Measurements from ENCODE around the gene PLXNA2.

Gene PLXNA2

DNA sequence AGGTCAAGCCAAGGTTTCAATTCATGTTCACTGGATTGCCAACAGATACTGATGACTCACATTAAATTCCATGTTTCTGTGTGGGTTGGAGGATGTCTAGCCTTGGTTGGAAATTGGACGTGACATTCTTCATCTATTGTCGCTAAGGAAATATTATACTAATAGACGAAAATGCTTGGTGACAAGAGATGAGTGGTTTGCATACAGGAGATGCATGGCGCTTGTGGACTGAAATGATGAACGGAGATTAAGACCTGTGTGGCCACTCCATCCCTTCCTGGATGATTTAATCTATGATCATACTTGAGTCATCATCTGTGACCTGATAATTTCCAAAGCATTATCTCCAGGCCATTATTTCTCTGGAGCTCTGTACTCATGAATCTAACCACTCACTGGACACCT is 236.2 kb downstream of the PLXNA2 start:
- H3K27me3 ChIP-seq (ENCODE audit: low read depth, low read length), result no peaks in the 10 kb centered on the region
- no peaks in the 10 kb centered on the region for H4K20me1 ChIP-seq (ENCODE audit: insufficient read depth, low read length)
- no peaks in the 10 kb centered on the region for H3K4me1 ChIP-seq (ENCODE audit: low read length)
- no peaks in the 10 kb centered on the region for H3K79me2 ChIP-seq (ENCODE audit: low read length)
- no peak overlapping the region for H2AFZ ChIP-seq (ENCODE audit: low read depth, low read length)
- TF ChIP-seq, protein P1, sequence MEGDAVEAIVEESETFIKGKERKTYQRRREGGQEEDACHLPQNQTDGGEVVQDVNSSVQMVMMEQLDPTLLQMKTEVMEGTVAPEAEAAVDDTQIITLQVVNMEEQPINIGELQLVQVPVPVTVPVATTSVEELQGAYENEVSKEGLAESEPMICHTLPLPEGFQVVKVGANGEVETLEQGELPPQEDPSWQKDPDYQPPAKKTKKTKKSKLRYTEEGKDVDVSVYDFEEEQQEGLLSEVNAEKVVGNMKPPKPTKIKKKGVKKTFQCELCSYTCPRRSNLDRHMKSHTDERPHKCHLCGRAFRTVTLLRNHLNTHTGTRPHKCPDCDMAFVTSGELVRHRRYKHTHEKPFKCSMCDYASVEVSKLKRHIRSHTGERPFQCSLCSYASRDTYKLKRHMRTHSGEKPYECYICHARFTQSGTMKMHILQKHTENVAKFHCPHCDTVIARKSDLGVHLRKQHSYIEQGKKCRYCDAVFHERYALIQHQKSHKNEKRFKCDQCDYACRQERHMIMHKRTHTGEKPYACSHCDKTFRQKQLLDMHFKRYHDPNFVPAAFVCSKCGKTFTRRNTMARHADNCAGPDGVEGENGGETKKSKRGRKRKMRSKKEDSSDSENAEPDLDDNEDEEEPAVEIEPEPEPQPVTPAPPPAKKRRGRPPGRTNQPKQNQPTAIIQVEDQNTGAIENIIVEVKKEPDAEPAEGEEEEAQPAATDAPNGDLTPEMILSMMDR (IDR thresholded peaks at IDR 0.05; ENCODE audit: low read depth, low read length), result no peak
- TF ChIP-seq EZH2phosphoT487 (IDR thresholded peaks at IDR 0.05; ENCODE audit: low read depth), result no peak
- no peak overlapping the region for H3K27ac ChIP-seq (ENCODE audit: low read length)
- no peaks in the 10 kb centered on the region for H3K9me3 ChIP-seq (ENCODE audit: insufficient read depth, low read length)
- H3K36me3 ChIP-seq (replicated peaks; ENCODE audit: low read depth, low read length), result no peaks in the 10 kb centered on the region
- no peak overlapping the region for H3K4me3 ChIP-seq (ENCODE audit: low read length)
- H3K4me2 ChIP-seq (ENCODE audit: low read length), result no peak overlapping the region
- no peak overlapping the region for H3K9ac ChIP-seq (ENCODE audit: low read length)

DNA sequence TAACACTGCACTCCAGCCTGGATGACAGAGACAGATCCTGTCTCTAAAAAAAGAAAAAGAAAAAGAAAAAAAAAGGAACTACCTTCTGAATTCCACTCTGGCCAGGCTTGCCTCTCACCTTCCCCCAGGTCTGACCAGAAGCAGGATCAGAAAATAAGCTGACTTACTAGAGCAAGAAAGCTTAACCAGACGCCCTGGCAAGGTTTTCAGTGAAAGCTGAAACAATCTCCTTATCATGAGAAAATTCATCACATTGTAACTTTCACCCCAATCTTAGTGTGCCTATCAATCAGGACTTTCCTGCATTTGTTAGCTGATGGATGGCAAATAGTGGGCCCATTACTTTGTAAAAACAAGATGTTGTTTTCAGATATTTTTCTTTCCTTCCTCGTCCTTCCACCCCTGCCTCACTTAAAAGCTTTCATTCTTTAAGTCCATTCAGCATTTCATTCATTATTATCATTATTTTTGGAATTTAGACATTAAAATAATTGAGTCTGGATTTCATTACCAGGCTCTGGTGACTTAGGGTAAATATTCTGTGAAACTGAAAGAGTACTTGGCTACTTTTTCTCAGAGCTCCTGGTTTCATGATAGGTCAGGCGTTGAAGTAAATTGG is 236.8 kb downstream of the PLXNA2 start:
- H3K4me2 ChIP-seq (ENCODE audit: low read length), result no peak overlapping the region
- H2AFZ ChIP-seq (ENCODE audit: low read depth, low read length), result no peak overlapping the region
- H4K20me1 ChIP-seq (ENCODE audit: insufficient read depth, low read length), result no peaks in the 10 kb centered on the region
- TF ChIP-seq EZH2phosphoT487 (IDR thresholded peaks at IDR 0.05; ENCODE audit: low read depth), result no peak
- TF ChIP-seq, protein P1 (IDR thresholded peaks at IDR 0.05; ENCODE audit: low read depth, low read length), result no peak
- no peaks in the 10 kb centered on the region for H3K36me3 ChIP-seq (replicated peaks; ENCODE audit: low read depth, low read length)
- no peaks in the 10 kb centered on the region for H3K27me3 ChIP-seq (ENCODE audit: low read depth, low read length)
- H3K4me1 ChIP-seq (ENCODE audit: low read length), result no peaks in the 10 kb centered on the region
- H3K27ac ChIP-seq (ENCODE audit: low read length), result no peak overlapping the region
- no peaks in the 10 kb centered on the region for H3K79me2 ChIP-seq (ENCODE audit: low read length)
- no peak overlapping the region for H3K4me3 ChIP-seq (ENCODE audit: low read length)
- no peaks in the 10 kb centered on the region for H3K9me3 ChIP-seq (ENCODE audit: insufficient read depth, low read length)
- H3K9ac ChIP-seq (ENCODE audit: low read length), result no peak overlapping the region

GRCh38 chr1:208006258-208006920 is 237.8 kb downstream of the PLXNA2 start:
- Histone ChIP-seq H3K27me3 (ENCODE audit: low read depth, low read length) (no peaks in the 10 kb centered on the region), H3K4me2 (ENCODE audit: low read length) (no peak overlapping the region), H3K79me2 (ENCODE audit: low read length) (no peaks in the 10 kb centered on the region), H3K4me1 (ENCODE audit: low read length) (no peaks in the 10 kb centered on the region), H3K9ac (ENCODE audit: low read length) (no peak overlapping the region), H3K36me3 (replicated peaks; ENCODE audit: low read depth, low read length) (no peaks in the 10 kb centered on the region), H3K4me3 (ENCODE audit: low read length) (no peak overlapping the region), H3K27ac (ENCODE audit: low read length) (no peak overlapping the region), H3K9me3 (ENCODE audit: insufficient read depth, low read length) (no peaks in the 10 kb centered on the region), H2AFZ (ENCODE audit: low read depth, low read length) (no peak overlapping the region), H4K20me1 (ENCODE audit: insufficient read depth, low read length) (no peaks in the 10 kb centered on the region)
- TF ChIP-seq EZH2phosphoT487 (IDR thresholded peaks at IDR 0.05; ENCODE audit: low read depth), result no peak
- TF ChIP-seq, protein P1 (IDR thresholded peaks at IDR 0.05; ENCODE audit: low read depth, low read length), result no peak

GRCh38 chr1:208004851-208005250 is 239.3 kb downstream of the PLXNA2 start:
- H2AFZ ChIP-seq (ENCODE audit: low read depth, low read length), result no peak overlapping the region
- no peaks in the 10 kb centered on the region for H3K9me3 ChIP-seq (ENCODE audit: insufficient read depth, low read length)
- H4K20me1 ChIP-seq (ENCODE audit: insufficient read depth, low read length), result no peaks in the 10 kb centered on the region
- no peaks in the 10 kb centered on the region for H3K27me3 ChIP-seq (ENCODE audit: low read depth, low read length)
- no peaks in the 10 kb centered on the region for H3K4me1 ChIP-seq (ENCODE audit: low read length)
- H3K27ac ChIP-seq (ENCODE audit: low read length), result no peak overlapping the region
- H3K4me3 ChIP-seq (ENCODE audit: low read length), result no peak overlapping the region
- TF ChIP-seq EZH2phosphoT487 (IDR thresholded peaks at IDR 0.05; ENCODE audit: low read depth), result no peak
- H3K4me2 ChIP-seq (ENCODE audit: low read length), result no peak overlapping the region
- H3K9ac ChIP-seq (ENCODE audit: low read length), result no peak overlapping the region
- no peaks in the 10 kb centered on the region for H3K79me2 ChIP-seq (ENCODE audit: low read length)
- H3K36me3 ChIP-seq (replicated peaks; ENCODE audit: low read depth, low read length), result no peaks in the 10 kb centered on the region
